Measurements from ENCODE around the gene ANO8.

ANO8 gene

GRCh38 chr19:17328517-17329365 is 5.9 kb downstream of the ANO8 start:
- no peak for DNase-seq

DNA sequence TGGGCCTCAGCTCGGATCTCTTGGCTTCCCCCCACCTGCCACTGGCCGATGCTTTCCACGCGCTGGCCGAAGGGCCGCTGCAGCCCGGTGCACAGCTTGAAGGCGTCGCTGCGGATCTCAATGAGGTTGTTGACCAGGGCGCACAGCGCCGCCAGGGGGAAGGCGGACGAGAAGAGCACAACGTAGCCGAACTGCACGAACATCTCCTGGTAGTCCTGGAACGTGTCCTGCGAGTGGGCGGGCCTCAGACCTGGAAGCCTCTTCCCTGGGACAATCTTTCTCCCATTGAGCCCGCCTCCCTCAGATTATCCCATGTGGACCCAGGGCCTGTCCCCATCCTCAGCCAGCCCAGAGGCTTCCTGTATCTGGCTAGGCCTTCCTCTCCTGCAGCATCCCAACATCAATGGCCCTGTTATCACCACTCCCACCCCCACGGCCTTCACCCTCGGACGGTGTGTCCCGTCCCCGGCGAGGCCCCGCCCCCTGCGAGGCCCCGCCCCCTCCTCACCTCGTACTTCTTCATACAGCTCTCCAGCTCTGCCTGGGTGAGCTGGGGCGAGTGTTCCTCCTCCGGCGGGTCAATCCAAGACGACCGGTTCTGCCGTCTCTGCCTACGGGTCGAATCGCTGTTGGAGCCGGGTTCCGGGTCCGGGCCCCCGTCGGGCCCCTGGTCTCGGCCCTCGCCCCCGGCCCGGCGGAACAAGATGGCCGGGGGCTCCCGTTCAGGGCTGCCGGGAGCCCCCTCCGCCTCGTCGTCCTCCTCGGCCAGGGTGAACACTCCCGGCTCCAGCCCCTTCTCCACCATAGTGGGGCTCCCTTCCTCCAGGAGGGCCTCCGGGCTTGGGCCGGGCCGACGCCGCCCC is 6.8 kb downstream of the ANO8 start:
- no peak for DNase-seq

GRCh38 chr19:17327068-17327653 is 7.5 kb downstream of the ANO8 start:
- DNase-seq = no peak

DNA sequence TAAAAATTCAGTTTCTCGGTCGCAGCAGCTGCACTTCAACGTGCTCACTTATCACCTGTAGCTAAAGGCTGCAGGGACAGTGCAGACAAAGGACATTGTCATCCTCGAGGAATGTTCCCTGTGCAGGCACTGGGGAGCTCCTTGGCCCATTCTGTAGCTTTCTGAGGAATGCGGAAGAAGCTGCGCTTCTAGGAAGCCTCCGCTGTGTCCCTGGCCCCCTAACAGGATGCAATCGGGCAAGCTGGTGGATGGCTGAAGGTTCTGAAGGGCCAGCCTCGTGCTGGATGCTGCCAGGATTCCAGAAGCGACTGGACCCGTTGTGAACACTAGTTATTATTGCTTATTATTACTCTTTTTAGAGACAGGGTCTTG is 8.1 kb downstream of the ANO8 start:
- DNase-seq = no peak

DNA sequence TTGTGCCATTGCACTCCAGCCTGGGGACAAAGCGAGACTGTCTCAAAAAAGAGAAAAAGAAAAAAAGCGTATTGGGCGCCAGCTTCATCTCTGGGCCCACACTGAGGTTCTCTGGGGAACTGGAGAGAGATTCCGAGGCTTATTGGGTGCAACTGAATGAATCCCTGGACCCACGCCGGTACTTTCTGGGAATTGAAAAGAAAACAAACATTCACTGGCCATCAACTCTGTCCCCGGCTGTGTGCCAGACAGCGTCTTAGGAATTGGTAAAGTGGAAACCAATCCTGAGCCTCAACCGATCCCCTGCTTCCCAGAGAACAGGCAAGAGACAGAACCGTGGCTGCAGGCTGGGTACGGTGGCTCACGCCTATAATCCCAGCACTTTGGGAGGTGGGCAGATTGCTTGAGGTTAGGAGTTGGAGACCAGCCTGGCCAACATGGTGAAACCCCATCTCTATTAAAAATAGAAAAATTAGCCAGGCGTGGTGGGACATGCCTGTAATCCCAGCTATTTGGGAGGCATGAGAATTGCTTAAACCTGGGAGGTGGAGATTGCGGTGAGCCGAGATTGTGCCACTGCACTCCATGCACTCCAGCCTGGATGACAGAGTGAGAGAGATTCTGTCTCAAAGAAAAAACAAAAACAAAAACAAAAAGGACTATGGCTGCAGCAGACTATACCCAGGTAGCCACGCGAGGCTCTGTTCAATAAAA is 8.6 kb downstream of the ANO8 start:
- DNase-seq = no peak

GRCh38 chr19:17325133-17325532 is 9.5 kb downstream of the ANO8 start:
- DNase-seq = no peak

- DNase-seq = no peak
Observed at GRCh38 chr19:17324357-17325114, 10.1 kb downstream of the ANO8 start.

GRCh38 chr19:17323964-17324332 is 10.7 kb downstream of the ANO8 start:
- DNase-seq = no peak

DNA sequence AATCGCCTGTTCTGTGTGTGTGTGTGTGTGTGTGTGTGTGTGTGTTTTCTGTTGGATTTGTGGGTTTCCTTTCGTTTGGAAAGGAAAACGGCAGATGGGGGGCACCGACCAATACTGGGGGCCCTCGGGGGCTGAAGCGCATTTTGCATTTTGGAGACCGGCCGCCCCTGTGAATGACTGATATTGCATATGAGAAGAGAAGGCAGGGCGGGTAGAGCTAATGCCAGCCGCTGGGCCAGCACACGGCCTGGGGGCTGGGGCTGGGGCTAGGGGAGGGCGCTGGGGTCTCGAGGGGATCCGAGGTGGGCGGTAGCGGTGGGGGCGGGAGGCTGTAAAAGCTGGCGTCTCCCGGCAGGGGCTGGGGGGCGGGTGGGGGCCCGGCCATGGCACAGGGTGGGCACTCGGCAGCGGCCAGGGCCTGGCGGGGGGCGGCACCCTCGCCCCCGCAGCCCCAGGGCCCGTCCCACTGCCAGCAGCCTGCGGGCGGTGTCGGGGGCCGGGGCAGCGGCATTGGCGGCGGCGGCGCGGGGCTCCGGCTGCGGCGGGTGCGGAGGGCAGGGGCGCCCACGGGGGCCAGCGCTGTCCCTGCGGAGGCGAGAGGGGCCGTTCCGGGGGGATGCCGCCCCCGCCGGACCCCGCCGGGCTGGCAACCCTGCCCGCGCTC is 11.2 kb downstream of the ANO8 start:
- DNase-seq = no peak

GRCh38 chr19:17322854-17323253 is 11.8 kb downstream of the ANO8 start:
- no peak for DNase-seq

DNA sequence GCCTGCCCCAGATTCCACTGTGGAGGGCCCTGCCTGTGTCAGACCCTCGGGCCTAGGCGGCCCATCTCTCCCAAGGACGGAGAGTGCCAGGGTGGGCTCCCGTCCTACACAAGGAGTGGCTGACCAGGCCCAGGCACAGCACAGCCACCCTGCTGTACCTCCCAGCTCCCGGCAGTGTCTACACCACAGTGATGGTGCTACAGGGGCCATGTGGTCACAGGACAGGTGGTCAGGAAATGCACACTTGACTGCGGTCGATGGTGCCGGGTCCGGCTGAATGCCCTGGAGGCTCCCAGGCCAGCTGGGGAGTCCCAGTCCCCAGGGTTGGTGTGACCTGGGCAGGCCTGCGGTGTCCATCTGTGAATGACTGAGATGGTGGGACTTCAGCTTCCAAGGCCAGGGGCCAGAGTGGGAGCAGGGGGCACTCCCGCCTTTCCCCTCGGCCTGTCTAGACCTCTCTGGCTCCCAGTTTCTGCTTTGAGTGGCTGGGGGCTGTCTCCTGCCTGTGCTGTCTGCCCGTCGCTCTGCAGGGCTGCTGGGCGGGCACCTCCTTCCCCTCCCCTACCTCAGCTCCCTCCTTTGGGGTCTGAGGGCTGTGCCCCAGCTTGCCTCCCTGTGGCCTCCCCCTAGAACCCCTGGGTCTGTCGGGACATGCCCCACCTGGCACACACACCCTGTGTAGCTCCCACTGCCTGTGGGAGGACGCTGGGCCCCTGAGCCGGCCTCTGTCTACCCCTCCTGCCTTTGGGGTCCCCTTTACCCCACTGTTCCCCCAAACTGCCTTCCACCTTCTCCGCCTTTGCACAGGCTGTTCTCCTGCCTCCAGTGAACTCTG is 12.8 kb downstream of the ANO8 start:
- no peak for DNase-seq

- no peak for DNase-seq
Observed at GRCh38 chr19:17320435-17320834, 14.2 kb downstream of the ANO8 start.

GRCh38 chr19:17319473-17320238 is 15.0 kb downstream of the ANO8 start:
- DNase-seq = no peak

GRCh38 chr19:17318966-17319365 is 15.7 kb downstream of the ANO8 start:
- no peak for DNase-seq

DNA sequence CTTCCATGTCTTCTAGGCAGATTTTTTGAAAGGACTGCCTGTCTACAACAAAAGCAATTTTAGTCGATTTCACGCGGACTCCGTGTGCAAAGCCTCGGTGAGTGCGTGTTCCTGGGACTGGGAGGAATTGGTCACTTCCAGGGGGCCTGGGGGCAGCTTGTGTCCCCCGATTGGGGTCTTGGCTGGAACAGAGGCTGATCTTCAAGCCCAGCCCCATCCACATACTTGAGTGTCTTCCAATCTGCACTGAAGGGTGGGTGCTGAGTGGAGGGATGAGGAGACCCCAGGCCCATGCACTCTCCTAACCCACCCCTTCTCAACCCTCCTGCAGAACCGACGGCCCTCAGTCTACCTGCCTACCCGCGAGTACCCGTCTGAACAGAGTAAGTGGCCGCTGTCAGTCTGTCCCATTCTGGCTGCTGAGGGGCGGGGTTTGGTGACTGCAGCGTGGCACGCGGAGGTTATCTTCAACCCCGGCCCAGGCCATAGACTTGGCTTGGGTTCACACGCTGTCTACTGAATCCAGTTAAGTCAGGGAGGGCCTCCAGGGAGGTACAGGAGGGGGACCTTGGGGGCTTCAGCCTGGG is 20.6 kb downstream of the ANO8 start:
- no peak for DNase-seq

- DNase-seq = no peak
Observed at GRCh38 chr19:17312189-17313113, 22.2 kb downstream of the ANO8 start.

GRCh38 chr19:17311455-17312188 is 23.0 kb downstream of the ANO8 start:
- DNase-seq = peak; percentile 56 to 57

Data from SW 1271 (cell line).